CD14-positive monocyte (primary cell): Measurements from ENCODE around the gene MACROD2. TPM values are rescaled to one million over a fixed set of nuclear protein-coding genes. Genes with fewer than 3 reads are reported as not detected.

ENCODE experiments used
- DNase-seq, 3 donors: peaks; one replicate each; pipeline ENCODE4 v3.0.0-alpha.2; 2011 to 2022
- H2AFZ ChIP-seq: 2 replicates; pipeline ENCODE4 v1.6.0; 2012; ENCODE audit warnings: mild to moderate bottlenecking, low read depth, low read length, inconsistent platforms; ENCODE audit not compliant: insufficient read depth, poor library complexity, severe bottlenecking
- H3K27ac ChIP-seq, 2 donors: 1 replicate in 1 of 2; 2 replicates in 1 of 2; pipeline ENCODE4 v1.5.1; 2012 to 2013; ENCODE audit warnings: low read length in 2 of 2, control low read depth in 1 of 2, inconsistent platforms in 1 of 2, low read depth in 1 of 2, mild to moderate bottlenecking in 1 of 2
- H3K27me3 ChIP-seq, 2 donors: one replicate each; pipeline versions ENCODE4 v1.6.0 to v1.6.1; 2011 to 2013; ENCODE audit warnings: low read length in 2 of 2; ENCODE audit not compliant: control insufficient read depth in 2 of 2, insufficient read depth in 2 of 2
- H3K36me3 ChIP-seq, 2 donors: replicated peaks in 1 of 2; 1 replicate in 1 of 2; 2 replicates in 1 of 2; pipeline versions ENCODE4 v1.5.1 to v1.6.1; 2012 to 2013; ENCODE audit warnings: low read length in 2 of 2, control low read depth in 1 of 2, inconsistent platforms in 1 of 2, mild to moderate bottlenecking in 1 of 2; ENCODE audit not compliant: insufficient read depth in 2 of 2, control insufficient read depth in 1 of 2
- H3K4me1 ChIP-seq, 2 donors: 1 replicate in 1 of 2; 2 replicates in 1 of 2; pipeline versions ENCODE4 v1.5.1 to v1.6.1; 2012 to 2013; ENCODE audit warnings: low read length in 2 of 2, control low read depth in 1 of 2, inconsistent platforms in 1 of 2, mild to moderate bottlenecking in 1 of 2, moderate library complexity in 1 of 2; ENCODE audit not compliant: insufficient read depth in 2 of 2, control insufficient read depth in 1 of 2
- H3K4me2 ChIP-seq: replicated peaks from 2 replicates; pipeline ENCODE3; 2012; ENCODE audit warnings: low read length, moderate library complexity, mild to moderate bottlenecking; ENCODE audit not compliant: poor library complexity, severe bottlenecking; ENCODE audit errors: extremely low read depth
- H3K4me3 ChIP-seq, 3 experiments: fragments of 200-600 bp in 1 of 3; sonication (generic) in 1 of 3; replicated peaks in 1 of 3; 1 replicate in 2 of 3; 2 replicates in 1 of 3; pipeline ENCODE4 v1.5.1; 2011 to 2013; ENCODE audit warnings: low read length in 3 of 3, mild to moderate bottlenecking in 3 of 3, control low read depth in 2 of 3, low read depth in 2 of 3, inconsistent platforms in 1 of 3, moderate library complexity in 1 of 3
- H3K79me2 ChIP-seq: 2 replicates; pipeline ENCODE4 v1.6.0; 2012; ENCODE audit warnings: mild to moderate bottlenecking, control low read depth, inconsistent platforms, low read length, moderate library complexity; ENCODE audit not compliant: insufficient read depth
- H3K9ac ChIP-seq: 2 replicates; pipeline ENCODE4 v1.6.0; 2017; ENCODE audit warnings: low read length, mild to moderate bottlenecking; ENCODE audit not compliant: insufficient read depth, poor library complexity, severe bottlenecking
- H3K9me3 ChIP-seq, 2 donors: replicated peaks in 1 of 2; 1 replicate in 1 of 2; 2 replicates in 1 of 2; pipeline versions ENCODE4 v1.5.1 to v1.6.1; 2012 to 2013; ENCODE audit warnings: low read length in 2 of 2, control low read depth in 1 of 2; ENCODE audit not compliant: control insufficient read depth in 1 of 2, insufficient read depth in 1 of 2
- H4K20me1 ChIP-seq: 2 replicates; pipeline ENCODE4 v1.6.0; 2012; ENCODE audit warnings: mild to moderate bottlenecking, low read length, control low read depth, moderate library complexity; ENCODE audit not compliant: insufficient read depth
- H3K27ac Mint-ChIP-seq, 7 donors: one replicate each; pipeline ENCODE4 v1.8.0; 2020; ENCODE audit warnings: mild to moderate bottlenecking in 7 of 7, mixed read lengths in 7 of 7, moderate library complexity in 6 of 7, inconsistent platforms in 2 of 7
- H3K27me3 Mint-ChIP-seq, 3 donors: one replicate each; pipeline ENCODE4 v1.8.0; 2021 to 2022; ENCODE audit warnings: low read depth in 3 of 3, mild to moderate bottlenecking in 3 of 3, mixed read lengths in 3 of 3, moderate library complexity in 3 of 3, inconsistent platforms in 1 of 3
- H3K36me3 Mint-ChIP-seq, 2 donors: one replicate each; pipeline ENCODE4 v1.8.0; 2020; ENCODE audit warnings: mixed read lengths in 2 of 2, inconsistent platforms in 1 of 2, mild to moderate bottlenecking in 1 of 2
- H3K4me1 Mint-ChIP-seq: one replicate; pipeline ENCODE4 v1.8.0; 2020; ENCODE audit warnings: mild to moderate bottlenecking, mixed read lengths
- H3K4me3 Mint-ChIP-seq, 2 donors: one replicate each; pipeline ENCODE4 v1.8.0; 2020; ENCODE audit warnings: mild to moderate bottlenecking in 2 of 2, mixed read lengths in 2 of 2, moderate library complexity in 1 of 2
- H3K9me3 Mint-ChIP-seq, 7 donors: one replicate each; pipeline ENCODE4 v1.8.0; 2020 to 2022; ENCODE audit warnings: mixed read lengths in 7 of 7, mild to moderate bottlenecking in 6 of 7, moderate library complexity in 6 of 7, inconsistent platforms in 2 of 7
- WGBS: methylation state at CpG from one replicate; pipeline ENCODE4 v1.1.5; 2013; ENCODE audit warnings: missing lambda C conversion rate; ENCODE audit not compliant: insufficient coverage; 5-methylcytosine and 5-hydroxymethylcytosine counted together
- intact Hi-C, 2 donors: fragments of 100-400 bp; cut with micrococcal nuclease; formaldehyde crosslinking; loops; one replicate each; pipeline versions ENCODE4 v1.15.0 to v1.15.1; 2023
- polyA plus RNA-seq, 3 donors: library from polyadenylated mRNA; depleted of rRNA in 1 of 3; unstranded in 2 of 3; stranded (reverse) in 1 of 3; fragments of 300-500 nt in 2 of 3; fragments of >200 nt in 1 of 3; fragmentation: Illumina TruSeq in 2 of 3; gene quantifications; 1 replicate in 2 of 3; 2 replicates in 1 of 3; pipeline ENCODE4 v1.2.3, GENCODE V29; 2012 to 2021
- TF ChIP-seq, protein P1 (sequence below): fragments of 200-600 bp; IDR thresholded peaks from one replicate; pipeline ENCODE4 v1.8.0; 2022; ENCODE audit warnings: antibody characterized with exemption, mild to moderate bottlenecking

Gene MACROD2
- polyA plus RNA-seq, 3 donors = 0.23 TPM; not detected in 2

- Mint-ChIP-seq H3K4me1 (peaks cover 14% of the 10 kb centered on the region), H3K27me3 (peaks cover 0 to 1% (median 1%) of the 10 kb centered on the region in 3 donors), H3K4me3 (no peak overlapping the region), H3K36me3 (no peaks in the 10 kb centered on the region), H3K9me3 (peaks cover 2 to 20% (median 13%) of the 10 kb centered on the region in 7 donors), H3K27ac (no peak overlapping the region)
- 95% methylated on average over 2 of the region's 2 CpGs for WGBS
- intact Hi-C loops = no loop called here
- Histone ChIP-seq H4K20me1 (no peaks in the 10 kb centered on the region), H3K9me3 (peaks cover 0 to 8% of the 10 kb centered on the region in 2 donors), H3K27ac (no peak overlapping the region), H3K4me1 (peaks cover 3 to 12% of the 10 kb centered on the region in 2 donors), H3K4me2 (no peak overlapping the region), H3K27me3 (no peaks in the 10 kb centered on the region), H2AFZ (no peak overlapping the region), H3K36me3 (no peaks in the 10 kb centered on the region), H3K79me2 (no peaks in the 10 kb centered on the region), H3K9ac (no peak overlapping the region), H3K4me3 (no peak overlapping the region)
- no peak for DNase-seq
- TF ChIP-seq, protein P1, sequence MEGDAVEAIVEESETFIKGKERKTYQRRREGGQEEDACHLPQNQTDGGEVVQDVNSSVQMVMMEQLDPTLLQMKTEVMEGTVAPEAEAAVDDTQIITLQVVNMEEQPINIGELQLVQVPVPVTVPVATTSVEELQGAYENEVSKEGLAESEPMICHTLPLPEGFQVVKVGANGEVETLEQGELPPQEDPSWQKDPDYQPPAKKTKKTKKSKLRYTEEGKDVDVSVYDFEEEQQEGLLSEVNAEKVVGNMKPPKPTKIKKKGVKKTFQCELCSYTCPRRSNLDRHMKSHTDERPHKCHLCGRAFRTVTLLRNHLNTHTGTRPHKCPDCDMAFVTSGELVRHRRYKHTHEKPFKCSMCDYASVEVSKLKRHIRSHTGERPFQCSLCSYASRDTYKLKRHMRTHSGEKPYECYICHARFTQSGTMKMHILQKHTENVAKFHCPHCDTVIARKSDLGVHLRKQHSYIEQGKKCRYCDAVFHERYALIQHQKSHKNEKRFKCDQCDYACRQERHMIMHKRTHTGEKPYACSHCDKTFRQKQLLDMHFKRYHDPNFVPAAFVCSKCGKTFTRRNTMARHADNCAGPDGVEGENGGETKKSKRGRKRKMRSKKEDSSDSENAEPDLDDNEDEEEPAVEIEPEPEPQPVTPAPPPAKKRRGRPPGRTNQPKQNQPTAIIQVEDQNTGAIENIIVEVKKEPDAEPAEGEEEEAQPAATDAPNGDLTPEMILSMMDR = no peak
Observed at GRCh38 chr20:16082051-16082550, 2086.8 kb downstream of the MACROD2 start.

- Mint-ChIP-seq H3K36me3 (no peaks in the 10 kb centered on the region), H3K27me3 (peaks cover 0 to 1% (median 1%) of the 10 kb centered on the region in 3 donors), H3K4me1 (peaks cover 14% of the 10 kb centered on the region), H3K27ac (peak overlapping the region in 2 of 7 donors; percentile 15 to 67), H3K9me3 (peaks cover 2 to 21% (median 13%) of the 10 kb centered on the region in 7 donors), H3K4me3 (peak overlapping the region in 1 of 2 donors; percentile 49)
- H3K4me2 ChIP-seq = peak overlapping the region; percentile 30
- H3K27me3 ChIP-seq = no peaks in the 10 kb centered on the region
- H3K9ac ChIP-seq = no peak overlapping the region
- H3K4me1 ChIP-seq = peaks cover 3 to 12% of the 10 kb centered on the region in 2 donors
- H3K27ac ChIP-seq = no peak overlapping the region
- H3K9me3 ChIP-seq = peaks cover 0 to 8% of the 10 kb centered on the region in 2 donors
- no peaks in the 10 kb centered on the region for H3K79me2 ChIP-seq
- TF ChIP-seq, protein P1 = no peak
- intact Hi-C loops = no loop called here
- no peaks in the 10 kb centered on the region for H4K20me1 ChIP-seq
- peak overlapping the region; percentile 19 for H2AFZ ChIP-seq
- no peak for DNase-seq
- H3K4me3 ChIP-seq = no peak overlapping the region
- no peaks in the 10 kb centered on the region for H3K36me3 ChIP-seq
Observed at GRCh38 chr20:16083639-16084280, 2088.4 kb downstream of the MACROD2 start.
